Endodermal cell (in vitro differentiated cells): ENCODE measurements around the gene MTA3. TPM values are rescaled to one million over a fixed set of nuclear protein-coding genes. Genes with fewer than 3 reads are reported as not detected.
A peak's percentile ranks its signal among the peaks of the same experiment; 100 is the strongest.

ENCODE experiments used
- DNase-seq: peaks from one replicate; pipeline ENCODE4 v3.0.0-alpha.2; 2017
- H3K27ac ChIP-seq: 2 replicates; pipeline ENCODE4 v1.5.1; 2013; ENCODE audit warnings: mild to moderate bottlenecking, low read depth, low read length, moderate library complexity
- H3K27me3 ChIP-seq: 2 replicates; pipeline ENCODE4 v1.6.1; 2013; ENCODE audit warnings: mild to moderate bottlenecking, low read length, moderate library complexity; ENCODE audit not compliant: insufficient read depth, control insufficient read depth, poor library complexity, severe bottlenecking
- H3K36me3 ChIP-seq: 2 replicates; pipeline ENCODE4 v1.7.0; 2013; ENCODE audit warnings: mild to moderate bottlenecking, low read length, moderate library complexity; ENCODE audit not compliant: control insufficient read depth, insufficient read depth
- H3K4me1 ChIP-seq: one replicate; pipeline ENCODE4 v1.7.0; 2013; ENCODE audit warnings: low read length; ENCODE audit not compliant: control insufficient read depth, insufficient read depth
- H3K4me3 ChIP-seq: 2 replicates; pipeline ENCODE4 v1.5.1; 2013; ENCODE audit warnings: mild to moderate bottlenecking, low read length, moderate library complexity
- H3K9ac ChIP-seq: 2 replicates; pipeline ENCODE4 v1.6.1; 2013; ENCODE audit warnings: mild to moderate bottlenecking, low read length, moderate library complexity; ENCODE audit not compliant: poor library complexity, severe bottlenecking; ENCODE audit errors: extremely low read depth
- H3K9me3 ChIP-seq: 2 replicates; pipeline ENCODE4 v1.6.1; 2013; ENCODE audit warnings: mild to moderate bottlenecking, low read length, moderate library complexity; ENCODE audit not compliant: control insufficient read depth
- H3K27ac Mint-ChIP-seq: 2 replicates; pipeline ENCODE4 v1.8.0; 2020; ENCODE audit warnings: mixed read lengths
- H3K27me3 Mint-ChIP-seq: 2 replicates; pipeline ENCODE4 v1.8.0; 2021; ENCODE audit warnings: mild to moderate bottlenecking, mixed read lengths; ENCODE audit not compliant: insufficient read depth
- H3K36me3 Mint-ChIP-seq: 2 replicates; pipeline ENCODE4 v1.8.0; 2020; ENCODE audit warnings: low read depth, mixed read lengths
- H3K4me1 Mint-ChIP-seq: 2 replicates; pipeline ENCODE4 v1.8.0; 2020; ENCODE audit warnings: mixed read lengths
- H3K4me3 Mint-ChIP-seq: 2 replicates; pipeline ENCODE4 v1.8.0; 2020; ENCODE audit warnings: mild to moderate bottlenecking, moderate library complexity, mixed read lengths
- H3K9me3 Mint-ChIP-seq: 2 replicates; pipeline ENCODE4 v1.8.0; 2020; ENCODE audit warnings: mild to moderate bottlenecking, mixed read lengths
- CTCF ChIP-seq: fragments of 200-600 bp; sonication (generic); conservative IDR thresholded peaks from 2 replicates; pipeline ENCODE4 v1.5.0; 2021; ENCODE audit warnings: antibody characterized with exemption, mild to moderate bottlenecking
- WGBS, 2 experiments: methylation state at CpG; one replicate each; pipeline versions ENCODE4 v1.1.5 to v1.1.7; 2013; ENCODE audit warnings: missing lambda C conversion rate in 2 of 2, mixed read lengths in 1 of 2; ENCODE audit not compliant: insufficient coverage in 1 of 2, insufficient read length in 1 of 2; 5-methylcytosine and 5-hydroxymethylcytosine counted together
- total RNA-seq, 2 donors: library from RNA; stranded (reverse); fragmentation: NEBNext Ultra II Directional in 1 of 2; extraction: Animal tissue kit (Norgen Biotek cat#: 25700) in 1 of 2; gene quantifications; 2 replicates in 1 of 2; 3 replicates in 1 of 2; pipeline ENCODE4 v1.2.1, GENCODE V29; 2021

Gene MTA3
- total RNA-seq, 2 donors from 2014 or later, result 138 to 154 TPM

- Mint-ChIP-seq H3K36me3 (peaks cover 44% of the 10 kb centered on the region), H3K27me3 (no peaks in the 10 kb centered on the region), H3K9me3 (no peaks in the 10 kb centered on the region), H3K4me1 (no peaks in the 10 kb centered on the region), H3K4me3 (no peak overlapping the region), H3K27ac (peak overlapping the region; percentile 66)
- no peak for TF ChIP-seq CTCF
- Histone ChIP-seq H3K27me3 (no peaks in the 10 kb centered on the region), H3K4me1 (no peaks in the 10 kb centered on the region), H3K4me3 (no peak overlapping the region), H3K9me3 (no peaks in the 10 kb centered on the region), H3K36me3 (peaks cover 46% of the 10 kb centered on the region), H3K9ac (no peak overlapping the region), H3K27ac (no peak overlapping the region)
- 95 to 97% methylated on average over 3 to 5 of the region's 5 CpGs for WGBS, 2 experiments
- no peak for DNase-seq
Measured at GRCh38 chr2:42693688-42694479, 125.5 kb downstream of the MTA3 start.

- Mint-ChIP-seq H3K36me3 (peaks cover 39% of the 10 kb centered on the region), H3K9me3 (no peaks in the 10 kb centered on the region), H3K4me1 (no peaks in the 10 kb centered on the region), H3K27ac (no peak overlapping the region), H3K4me3 (no peak overlapping the region), H3K27me3 (no peaks in the 10 kb centered on the region)
- no peaks in the 10 kb centered on the region for H3K9me3 ChIP-seq
- H3K27ac ChIP-seq, result no peak overlapping the region
- H3K27me3 ChIP-seq, result no peaks in the 10 kb centered on the region
- H3K4me3 ChIP-seq, result no peak overlapping the region
- H3K9ac ChIP-seq, result no peak overlapping the region
- no peaks in the 10 kb centered on the region for H3K4me1 ChIP-seq
- DNase-seq, result no peak
- TF ChIP-seq CTCF, result no peak
- H3K36me3 ChIP-seq, result peaks cover 44% of the 10 kb centered on the region
Measured at GRCh38 chr2:42696987-42697386, 128.6 kb downstream of the MTA3 start.

- no peaks in the 10 kb centered on the region for H3K9me3 Mint-ChIP-seq
- H3K27me3 Mint-ChIP-seq, result no peaks in the 10 kb centered on the region
- no peak overlapping the region for H3K4me3 ChIP-seq
- H3K27ac Mint-ChIP-seq, result no peak overlapping the region
- no peaks in the 10 kb centered on the region for H3K4me1 Mint-ChIP-seq
- no peak for TF ChIP-seq CTCF
- no peak for DNase-seq
- 95 to 100% methylated on average over 2 to 4 of the region's 4 CpGs for WGBS, 2 experiments
- peaks cover 42% of the 10 kb centered on the region for H3K36me3 Mint-ChIP-seq
- no peak overlapping the region for H3K27ac ChIP-seq
- H3K27me3 ChIP-seq, result no peaks in the 10 kb centered on the region
- no peaks in the 10 kb centered on the region for H3K4me1 ChIP-seq
- H3K36me3 ChIP-seq, result peaks cover 53% of the 10 kb centered on the region
- no peak overlapping the region for H3K9ac ChIP-seq
- no peaks in the 10 kb centered on the region for H3K9me3 ChIP-seq
- H3K4me3 Mint-ChIP-seq, result no peak overlapping the region
Measured at GRCh38 chr2:42698940-42699339, 130.5 kb downstream of the MTA3 start.
